Measurements from ENCODE around the gene ARFIP1. TPM values are rescaled to one million over a fixed set of nuclear protein-coding genes. Genes with fewer than 3 reads are reported as not detected.

Gene ARFIP1
- total RNA-seq, 3 donors from 2014 or later = 9.8 to 11.7 (median 10.7) TPM

DNA sequence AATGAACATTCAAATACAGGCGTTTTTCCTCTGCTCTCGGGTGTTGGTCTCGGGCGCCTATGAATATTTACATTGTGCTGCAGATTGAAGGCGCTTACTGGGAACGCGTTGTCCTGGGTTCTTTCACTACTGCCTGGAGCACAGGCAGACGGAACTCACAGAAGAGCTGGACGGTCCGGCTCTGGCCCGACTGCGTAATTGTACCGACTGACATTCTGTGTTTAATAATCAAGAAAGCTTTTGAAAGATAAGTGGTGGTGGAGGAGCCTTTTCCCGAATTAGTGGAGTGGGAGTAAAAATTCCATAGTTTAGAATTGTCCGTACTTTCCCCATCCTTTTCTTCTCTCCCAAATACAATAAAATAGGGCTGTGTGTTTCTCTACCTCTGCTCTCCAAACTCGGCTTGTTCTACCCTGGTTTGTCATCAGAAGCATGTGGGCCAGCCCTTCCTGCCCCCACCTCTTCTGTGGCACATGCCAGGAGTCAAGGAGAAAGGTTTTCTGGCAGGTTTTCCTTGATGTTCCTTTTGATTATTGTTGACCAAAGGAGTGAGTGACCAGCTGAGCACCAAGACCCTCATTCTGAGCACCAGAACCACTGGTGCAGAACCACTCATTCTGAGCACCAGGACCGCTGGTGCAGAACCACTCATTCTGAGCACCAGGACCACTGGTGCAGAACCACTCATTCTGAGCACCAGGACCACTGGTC lies 158.6 kb downstream of the ARFIP1 start:
- no peak for DNase-seq
- peaks cover 19% of the 10 kb centered on the region for H3K4me1 Mint-ChIP-seq (ENCODE audit: low read depth)
- ATAC-seq = no peak
- no peaks in the 10 kb centered on the region for H3K9me3 Mint-ChIP-seq
- H3K4me3 Mint-ChIP-seq = peak overlapping the region; percentile 77
- H3K36me3 Mint-ChIP-seq (ENCODE audit: insufficient read depth) = no peaks in the 10 kb centered on the region
- peaks cover 60% of the 10 kb centered on the region for H3K27me3 Mint-ChIP-seq (ENCODE audit: low read depth)

DNA sequence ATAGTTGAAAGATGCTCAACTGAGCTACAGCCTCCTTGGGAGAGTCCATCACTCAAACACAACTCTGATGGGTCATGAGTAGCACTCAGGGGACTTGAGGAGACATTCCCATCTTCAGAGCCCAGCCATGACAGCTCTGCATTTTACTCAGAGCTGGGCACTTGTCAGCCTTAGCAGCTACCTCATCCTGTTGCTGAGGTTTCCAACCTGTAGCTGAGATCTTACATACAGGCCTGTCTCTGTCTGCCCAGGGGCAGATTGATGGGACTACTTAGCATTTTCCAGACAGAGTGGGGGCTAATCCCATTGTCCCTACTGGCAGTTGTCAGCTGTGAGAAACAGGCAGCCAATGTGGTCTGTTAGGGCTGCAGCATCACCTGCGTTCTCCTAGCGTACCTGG lies 159.9 kb downstream of the ARFIP1 start:
- Mint-ChIP-seq H3K27me3 (ENCODE audit: low read depth) (peaks cover 47% of the 10 kb centered on the region), H3K9me3 (no peaks in the 10 kb centered on the region), H3K4me1 (ENCODE audit: low read depth) (peaks cover 18% of the 10 kb centered on the region), H3K4me3 (no peak overlapping the region), H3K36me3 (ENCODE audit: insufficient read depth) (no peaks in the 10 kb centered on the region)
- DNase-seq (no peak), ATAC-seq (no peak)

- DNase-seq (no peak), ATAC-seq (no peak)
- H3K4me3 Mint-ChIP-seq = no peak overlapping the region
- no peaks in the 10 kb centered on the region for H3K36me3 Mint-ChIP-seq (ENCODE audit: insufficient read depth)
- H3K27me3 Mint-ChIP-seq (ENCODE audit: low read depth) = peaks cover 42% of the 10 kb centered on the region
- H3K4me1 Mint-ChIP-seq (ENCODE audit: low read depth) = peaks cover 11% of the 10 kb centered on the region
- H3K9me3 Mint-ChIP-seq = no peaks in the 10 kb centered on the region
These were observed 160.7 kb downstream of the ARFIP1 start for GRCh38 chr4:152940461-152940860.

DNA sequence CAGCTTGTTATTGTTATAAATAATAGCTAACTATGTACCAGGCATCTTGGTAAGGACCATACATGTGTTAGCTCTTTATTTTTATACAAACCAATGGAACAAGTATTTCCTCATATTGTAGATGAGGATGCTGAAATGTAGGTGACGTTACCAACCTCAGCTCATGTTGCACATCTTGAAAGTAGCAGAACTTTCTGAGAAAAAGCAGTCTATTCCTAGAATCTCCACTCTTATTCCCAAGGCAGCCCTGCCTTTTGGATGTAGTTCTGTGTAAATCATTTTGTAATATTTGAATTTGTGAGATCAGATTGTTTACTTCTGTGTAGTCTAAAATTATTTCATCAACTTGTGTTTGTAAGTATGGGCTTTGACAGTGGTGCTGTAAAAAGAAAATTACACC lies 161.7 kb downstream of the ARFIP1 start:
- no peak for ATAC-seq
- Mint-ChIP-seq H3K27me3 (ENCODE audit: low read depth) (peaks cover 37% of the 10 kb centered on the region), H3K4me3 (no peak overlapping the region), H3K9me3 (no peaks in the 10 kb centered on the region), H3K36me3 (ENCODE audit: insufficient read depth) (no peaks in the 10 kb centered on the region), H3K4me1 (ENCODE audit: low read depth) (peaks cover 8% of the 10 kb centered on the region)
- DNase-seq = no peak

DNA sequence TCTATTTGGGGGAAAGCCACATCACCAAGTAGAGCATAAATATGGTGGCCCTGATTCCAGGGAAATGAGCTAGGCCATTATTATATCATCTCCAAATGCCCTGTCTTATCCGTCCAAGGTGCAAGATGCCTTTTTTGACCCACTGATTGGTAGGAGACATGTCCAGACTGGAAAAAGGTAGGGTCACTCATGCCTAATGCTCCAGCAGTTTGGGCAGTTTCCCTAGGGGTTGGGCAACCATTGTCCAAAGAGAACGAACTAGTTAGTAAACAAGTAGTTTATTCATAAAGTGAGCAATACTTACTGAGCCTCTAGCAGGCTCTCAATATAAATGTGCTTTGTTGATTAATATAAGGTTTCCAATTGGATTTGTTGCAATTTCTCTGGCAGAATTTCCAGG lies 162.6 kb downstream of the ARFIP1 start:
- DNase-seq (no peak), ATAC-seq (no peak)
- Mint-ChIP-seq H3K4me1 (ENCODE audit: low read depth) (peaks cover 8% of the 10 kb centered on the region), H3K4me3 (no peak overlapping the region), H3K9me3 (no peaks in the 10 kb centered on the region), H3K36me3 (ENCODE audit: insufficient read depth) (no peaks in the 10 kb centered on the region), H3K27me3 (ENCODE audit: low read depth) (peaks cover 37% of the 10 kb centered on the region)

- Mint-ChIP-seq H3K4me3 (no peak overlapping the region), H3K9me3 (no peaks in the 10 kb centered on the region), H3K36me3 (ENCODE audit: insufficient read depth) (peaks cover 2% of the 10 kb centered on the region), H3K4me1 (ENCODE audit: low read depth) (no peaks in the 10 kb centered on the region), H3K27me3 (ENCODE audit: low read depth) (peaks cover 35% of the 10 kb centered on the region)
- DNase-seq = no peak
- ATAC-seq = no peak
These were observed 163.9 kb downstream of the ARFIP1 start for GRCh38 chr4:152943672-152944071.

DNA sequence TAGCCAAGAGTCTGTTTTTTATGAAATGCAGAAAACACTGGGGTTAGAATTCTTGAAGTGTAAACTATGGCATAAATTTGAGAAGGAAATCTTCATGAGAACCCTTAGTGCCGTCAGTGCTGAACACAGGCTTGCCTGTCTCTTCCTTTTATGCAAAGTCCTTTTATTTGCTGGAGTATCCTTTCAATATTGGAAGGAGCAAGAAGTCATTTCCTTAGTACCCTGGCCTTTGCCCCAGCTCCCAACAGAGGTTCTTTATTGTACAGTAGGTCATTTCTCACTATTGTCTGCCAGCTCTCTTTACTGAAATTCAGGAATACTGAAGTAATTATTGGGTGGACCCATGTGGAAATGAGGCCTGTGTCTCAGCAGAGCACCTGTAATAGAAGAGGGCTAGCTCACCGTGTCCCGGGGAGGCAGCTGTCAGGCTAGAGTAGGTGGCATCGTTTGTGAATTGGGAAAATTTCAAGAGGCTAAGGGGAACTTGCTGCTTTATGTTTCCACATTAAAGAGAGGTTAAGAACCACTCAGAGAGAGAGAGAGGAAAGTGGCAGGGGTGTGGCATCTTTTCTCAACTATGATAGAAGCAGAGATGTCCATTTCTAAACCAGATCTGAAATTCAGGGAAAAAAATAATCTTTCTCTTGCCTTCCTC lies 165.0 kb downstream of the ARFIP1 start:
- Mint-ChIP-seq H3K4me3 (no peak overlapping the region), H3K27me3 (ENCODE audit: low read depth) (peaks cover 25% of the 10 kb centered on the region), H3K9me3 (no peaks in the 10 kb centered on the region), H3K36me3 (ENCODE audit: insufficient read depth) (peaks cover 2% of the 10 kb centered on the region), H3K4me1 (ENCODE audit: low read depth) (no peaks in the 10 kb centered on the region)
- ATAC-seq = no peak
- DNase-seq = no peak

DNA sequence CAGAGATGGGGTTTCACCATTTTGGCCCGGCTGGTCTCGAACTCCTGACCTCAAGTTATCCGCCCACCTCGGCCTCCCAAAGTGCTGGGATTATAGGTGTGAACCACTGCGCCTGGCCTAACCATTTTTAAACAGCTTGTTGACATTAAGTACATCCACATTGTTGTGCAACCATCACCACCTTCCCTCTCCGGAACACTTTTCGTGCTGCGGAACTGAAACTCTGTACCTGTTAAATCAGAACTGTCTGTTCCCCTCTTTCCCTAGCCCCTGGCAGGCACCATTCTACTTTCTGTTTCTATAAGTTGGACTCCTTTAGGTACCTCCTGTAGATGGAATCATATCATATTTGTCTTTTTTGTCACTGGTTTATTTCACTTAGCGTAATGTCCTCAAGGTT lies 165.9 kb downstream of the ARFIP1 start:
- ATAC-seq = no peak
- H3K27me3 Mint-ChIP-seq (ENCODE audit: low read depth) = peaks cover 18% of the 10 kb centered on the region
- no peak overlapping the region for H3K4me3 Mint-ChIP-seq
- peaks cover 2% of the 10 kb centered on the region for H3K36me3 Mint-ChIP-seq (ENCODE audit: insufficient read depth)
- no peaks in the 10 kb centered on the region for H3K4me1 Mint-ChIP-seq (ENCODE audit: low read depth)
- no peaks in the 10 kb centered on the region for H3K9me3 Mint-ChIP-seq
- DNase-seq = no peak

DNA sequence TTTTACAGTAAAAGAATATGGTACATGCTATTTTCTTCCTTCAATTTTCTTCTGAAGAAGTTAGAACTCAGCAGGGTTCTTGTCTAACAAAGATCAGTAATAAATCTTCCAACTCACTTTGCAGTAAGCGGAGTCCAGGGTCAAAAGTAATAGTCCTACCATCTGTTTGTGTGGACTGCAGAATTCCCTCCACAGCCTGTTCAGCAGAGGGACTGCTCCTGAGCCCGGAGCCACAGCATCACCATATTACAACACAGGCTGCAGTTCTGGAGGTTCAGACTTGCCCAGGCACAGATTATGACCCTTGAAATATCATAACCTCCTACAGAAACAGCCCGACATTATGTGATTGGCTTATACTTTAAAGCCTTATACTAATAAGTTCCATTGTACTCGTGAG lies 166.7 kb downstream of the ARFIP1 start:
- ATAC-seq (no peak), DNase-seq (no peak)
- H3K36me3 Mint-ChIP-seq (ENCODE audit: insufficient read depth) = peaks cover 2% of the 10 kb centered on the region
- no peak overlapping the region for H3K4me3 Mint-ChIP-seq
- peaks cover 18% of the 10 kb centered on the region for H3K27me3 Mint-ChIP-seq (ENCODE audit: low read depth)
- H3K9me3 Mint-ChIP-seq = no peaks in the 10 kb centered on the region
- H3K4me1 Mint-ChIP-seq (ENCODE audit: low read depth) = no peaks in the 10 kb centered on the region

GRCh38 chr4:152947311-152947710 lies 167.6 kb downstream of the ARFIP1 start:
- H3K4me3 Mint-ChIP-seq = no peak overlapping the region
- H3K36me3 Mint-ChIP-seq (ENCODE audit: insufficient read depth) = peaks cover 2% of the 10 kb centered on the region
- peaks cover 10% of the 10 kb centered on the region for H3K27me3 Mint-ChIP-seq (ENCODE audit: low read depth)
- DNase-seq (no peak), ATAC-seq (no peak)
- H3K4me1 Mint-ChIP-seq (ENCODE audit: low read depth) = no peaks in the 10 kb centered on the region
- no peaks in the 10 kb centered on the region for H3K9me3 Mint-ChIP-seq

GRCh38 chr4:152949930-152950329 lies 170.2 kb downstream of the ARFIP1 start:
- Mint-ChIP-seq H3K9me3 (no peaks in the 10 kb centered on the region), H3K36me3 (ENCODE audit: insufficient read depth) (peaks cover 2% of the 10 kb centered on the region), H3K4me1 (ENCODE audit: low read depth) (no peaks in the 10 kb centered on the region), H3K27me3 (ENCODE audit: low read depth) (peaks cover 8% of the 10 kb centered on the region), H3K4me3 (no peak overlapping the region)
- ATAC-seq (no peak), DNase-seq (no peak)

GRCh38 chr4:152950402-152951274 lies 170.9 kb downstream of the ARFIP1 start:
- DNase-seq = no peak
- H3K27me3 Mint-ChIP-seq (ENCODE audit: low read depth) = peaks cover 7% of the 10 kb centered on the region
- H3K4me3 Mint-ChIP-seq = no peak overlapping the region
- no peaks in the 10 kb centered on the region for H3K9me3 Mint-ChIP-seq
- peaks cover 2% of the 10 kb centered on the region for H3K36me3 Mint-ChIP-seq (ENCODE audit: insufficient read depth)
- no peak for ATAC-seq
- no peaks in the 10 kb centered on the region for H3K4me1 Mint-ChIP-seq (ENCODE audit: low read depth)

GRCh38 chr4:152951348-152951747 lies 171.6 kb downstream of the ARFIP1 start:
- H3K4me3 Mint-ChIP-seq = no peak overlapping the region
- ATAC-seq (no peak), DNase-seq (no peak)
- H3K4me1 Mint-ChIP-seq (ENCODE audit: low read depth) = no peaks in the 10 kb centered on the region
- H3K9me3 Mint-ChIP-seq = no peaks in the 10 kb centered on the region
- peaks cover 9% of the 10 kb centered on the region for H3K27me3 Mint-ChIP-seq (ENCODE audit: low read depth)
- H3K36me3 Mint-ChIP-seq (ENCODE audit: insufficient read depth) = peaks cover 2% of the 10 kb centered on the region

- ATAC-seq (no peak), DNase-seq (no peak)
- Mint-ChIP-seq H3K4me3 (no peak overlapping the region), H3K9me3 (no peaks in the 10 kb centered on the region), H3K4me1 (ENCODE audit: low read depth) (peaks cover 3% of the 10 kb centered on the region), H3K27me3 (ENCODE audit: low read depth) (peaks cover 4% of the 10 kb centered on the region), H3K36me3 (ENCODE audit: insufficient read depth) (no peaks in the 10 kb centered on the region)
These were observed 173.8 kb downstream of the ARFIP1 start for GRCh38 chr4:152953514-152953913.
